Measurements from ENCODE around the gene MMP14.
"Not testable (repeated sequence)": the region's sequence is repeated elsewhere in the genome, so short reads cannot be mapped to it uniquely, and the experiment has no call there.

The MMP14 gene

GRCh38 chr14:22814941-22815713 is 21.3 kb upstream of the MMP14 start, which contains the start of gene SLC7A7:
TSS of gene SLC7A7 (minus strand) at chr14:22815435. CDS start at chr14:22813398, 2,037 bp downstream.
- DNase-seq: no peak

GRCh38 chr14:22819151-22819988 is 17.0 kb upstream of the MMP14 start:
- DNase-seq: no peak

- DNase-seq: no peak
Observed at GRCh38 chr14:22820731-22821130, 15.7 kb upstream of the MMP14 start.

DNA sequence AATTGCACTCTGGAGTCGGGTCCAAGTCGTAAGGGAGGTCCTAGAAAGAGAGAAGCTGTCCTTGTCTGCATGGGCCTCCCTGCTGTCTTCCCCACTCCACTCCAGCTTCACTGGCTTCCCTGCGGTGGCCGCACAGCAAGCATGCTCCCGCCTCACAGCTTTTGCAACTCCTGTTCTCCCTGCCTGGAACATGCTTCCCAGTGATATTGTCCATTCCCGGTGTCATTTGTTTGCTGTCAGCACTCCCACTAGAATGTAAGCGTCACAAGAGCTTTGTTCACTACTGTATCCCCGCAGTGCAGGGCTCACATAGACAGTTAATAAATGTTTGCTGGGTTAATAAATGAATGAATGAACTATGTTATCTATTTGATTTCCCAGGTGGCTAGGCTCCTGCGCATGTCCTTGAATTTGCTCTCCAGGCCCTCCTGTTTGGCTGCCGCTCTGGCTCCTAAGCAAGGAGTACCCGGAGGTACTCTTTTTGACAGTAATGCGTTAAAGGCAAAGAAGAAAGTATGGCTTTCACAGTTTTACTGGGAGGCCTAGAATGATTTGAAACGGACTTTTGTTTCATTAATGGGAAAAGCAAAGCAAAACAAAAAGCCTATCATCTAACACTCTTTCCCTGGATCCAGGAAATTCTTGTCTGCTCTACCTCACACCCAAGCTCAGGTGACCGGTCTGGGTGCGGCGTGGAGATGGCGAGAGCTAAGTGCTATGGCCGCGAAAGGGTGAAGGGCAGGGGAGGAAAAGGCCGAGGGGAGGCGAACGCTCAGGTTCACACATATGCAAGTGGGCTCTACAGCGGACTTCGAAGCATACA is 15.0 kb upstream of the MMP14 start:
- DNase-seq: no peak

DNA sequence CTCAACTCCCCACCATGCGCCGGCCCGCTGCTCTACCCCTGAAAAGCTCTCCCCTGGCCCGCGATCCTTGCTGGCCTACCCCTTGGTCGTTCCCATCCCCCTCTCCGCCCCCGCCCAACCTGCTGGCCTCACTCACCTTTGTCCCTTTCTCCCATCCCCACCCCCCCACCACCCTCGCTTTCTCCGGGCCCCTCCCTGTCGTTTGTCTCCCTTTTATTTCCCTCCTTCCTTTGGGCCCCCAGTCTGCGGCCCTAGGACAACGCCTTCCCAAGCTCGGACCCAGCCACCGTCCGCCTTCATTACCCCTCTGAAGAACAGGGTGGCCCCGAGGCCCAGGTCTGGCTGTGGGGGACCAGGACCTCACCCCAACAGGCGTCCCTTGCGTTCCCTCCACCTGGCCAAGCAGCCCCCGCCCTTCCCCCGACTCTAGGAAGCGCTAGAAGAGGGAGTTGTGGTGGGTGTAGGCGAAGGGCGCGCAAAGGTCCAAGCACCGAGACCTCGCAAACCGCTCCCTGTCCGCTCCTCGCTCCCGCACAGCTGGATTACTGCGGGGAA is 14.3 kb upstream of the MMP14 start:
- DNase-seq: no peak

DNA sequence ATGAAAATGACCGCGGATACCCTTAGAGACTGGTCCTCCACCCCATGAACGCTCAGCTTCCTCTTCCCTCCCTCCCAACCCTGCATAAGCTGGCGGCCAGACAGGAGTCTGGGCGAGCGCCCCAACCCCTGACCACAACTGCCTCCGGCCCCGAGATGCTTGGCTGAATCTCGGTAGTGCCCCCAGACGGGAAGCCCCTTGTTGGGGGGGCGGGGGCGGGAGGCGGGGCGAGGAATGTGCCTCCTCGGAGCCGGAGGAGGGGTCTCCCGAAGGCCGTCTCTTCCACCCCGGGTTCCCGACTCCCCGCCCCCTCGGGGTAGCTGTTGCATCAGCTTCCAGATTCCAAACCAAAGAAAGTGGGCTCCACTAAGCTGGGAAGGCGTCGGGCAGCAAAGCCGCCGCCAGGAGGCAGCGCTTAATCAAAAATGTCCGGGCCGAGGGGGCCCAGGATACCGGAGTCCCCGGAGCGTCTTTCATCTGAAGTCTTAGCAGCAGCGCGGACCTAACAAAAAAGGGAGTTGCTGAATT is 13.8 kb upstream of the MMP14 start:
- DNase-seq: peak; percentile 81

- peak; percentile 39 for DNase-seq
Observed at GRCh38 chr14:22824711-22825359, 11.6 kb upstream of the MMP14 start.

GRCh38 chr14:22829076-22829660 is 7.2 kb upstream of the MMP14 start:
- not testable (repeated sequence) for DNase-seq

DNA sequence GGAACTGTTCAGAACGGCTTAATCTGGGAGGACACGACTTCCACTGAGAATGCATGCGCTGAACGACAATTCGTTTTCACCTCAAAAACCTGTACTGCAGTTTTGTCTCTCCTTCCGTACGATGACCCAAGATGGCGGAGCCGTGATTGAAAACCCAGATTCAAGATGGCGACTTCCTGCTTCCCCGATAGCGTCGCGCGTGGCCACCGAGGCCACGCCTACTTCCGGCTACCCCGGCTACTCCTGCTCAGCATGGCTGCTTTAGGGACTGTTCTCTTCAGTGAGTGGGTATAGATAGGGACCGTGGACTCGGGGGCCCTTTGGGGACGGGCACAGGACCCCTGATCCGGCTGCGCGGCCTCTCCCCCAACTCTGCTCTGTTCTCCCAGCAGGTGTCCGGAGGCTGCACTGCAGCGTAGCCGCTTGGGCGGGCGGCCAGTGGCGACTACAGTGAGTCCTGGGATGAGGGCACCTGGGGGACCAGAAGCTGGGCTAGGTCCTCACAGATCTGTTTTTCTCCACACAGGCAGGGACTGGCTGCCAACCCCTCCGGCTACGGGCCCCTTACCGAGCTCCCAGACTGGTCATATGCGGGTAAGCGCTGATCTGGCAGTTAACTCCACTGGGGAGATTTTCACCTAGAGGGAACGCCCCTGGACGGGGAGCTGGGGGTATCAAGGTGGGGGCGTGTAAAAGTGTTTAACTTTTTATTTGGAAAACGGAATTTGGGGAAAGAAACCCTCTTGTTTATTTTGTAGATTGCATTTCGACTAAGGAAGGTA is 6.5 kb upstream of the MMP14 start, which contains the start of gene MRPL52:
Gene MRPL52 (plus strand): TSS at position 227 of the 782 bp plus-strand sequence. CDS start 26 bp downstream, at position 253.
- peak; percentile 94 for DNase-seq

GRCh38 chr14:22830443-22831010 is 5.9 kb upstream of the MMP14 start:
- no peak for DNase-seq

DNA sequence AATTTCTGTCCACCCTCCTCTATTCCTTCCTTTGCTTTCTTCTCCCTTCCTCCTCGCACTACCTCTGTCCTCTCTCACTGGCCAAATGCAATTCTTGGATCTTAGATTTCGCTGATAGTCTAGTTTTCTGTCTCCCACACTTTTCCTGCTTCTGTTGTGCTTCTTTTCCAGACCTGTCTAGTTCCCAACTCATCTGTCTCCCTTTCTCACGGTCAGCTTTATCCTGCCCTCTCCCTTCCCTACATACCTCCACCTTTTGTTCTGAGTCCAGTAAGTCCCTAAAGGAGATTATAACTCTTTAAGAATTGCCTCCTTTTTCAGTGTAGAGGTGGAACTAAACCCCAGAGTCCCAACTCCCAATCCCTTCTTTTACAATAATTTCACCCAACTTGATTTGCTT is 880 bp upstream of the MMP14 start:
- no peak for DNase-seq

- peak; percentile 34 for DNase-seq
Observed at GRCh38 chr14:22837114-22837749, 847 bp downstream of the MMP14 start.

DNA sequence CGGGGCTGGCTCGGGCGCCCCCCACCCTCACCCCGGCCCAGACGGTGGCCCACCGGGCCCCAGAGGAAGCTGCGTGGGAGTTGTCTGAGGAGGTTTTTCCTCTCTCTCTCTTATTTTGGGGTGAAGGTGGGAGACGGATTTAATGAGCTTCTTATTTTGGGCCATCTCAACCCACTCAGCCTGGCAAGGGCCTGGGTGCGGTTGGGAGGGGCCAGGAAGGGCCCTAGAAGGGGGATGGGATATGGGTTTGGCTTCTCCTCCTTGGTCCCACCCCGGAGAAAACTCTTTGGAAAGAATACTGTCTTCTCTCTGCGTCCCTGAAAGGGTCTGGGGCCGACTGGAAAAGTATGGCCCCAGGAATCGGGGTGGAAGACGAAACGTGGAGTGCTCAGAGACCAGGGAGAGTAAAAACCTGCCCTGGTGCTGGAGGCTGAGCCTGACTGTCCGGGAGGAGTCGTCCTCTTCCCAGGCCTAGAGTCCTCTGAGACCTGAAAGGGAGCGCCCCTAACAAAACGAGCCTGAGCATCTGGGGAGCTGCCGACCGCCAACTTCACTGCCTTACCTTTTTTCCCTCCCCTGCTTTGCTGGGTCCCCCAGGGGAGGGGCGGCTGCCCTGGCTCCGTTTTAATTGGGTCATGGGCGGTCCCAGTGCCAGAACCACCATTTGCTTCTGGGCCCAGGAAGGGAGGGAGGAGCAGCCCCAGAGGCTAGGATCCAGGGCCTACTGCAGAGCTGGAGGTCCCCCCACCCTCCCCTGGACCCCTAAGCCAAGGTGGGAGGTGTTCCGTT is 1.6 kb downstream of the MMP14 start:
- DNase-seq: no peak

DNA sequence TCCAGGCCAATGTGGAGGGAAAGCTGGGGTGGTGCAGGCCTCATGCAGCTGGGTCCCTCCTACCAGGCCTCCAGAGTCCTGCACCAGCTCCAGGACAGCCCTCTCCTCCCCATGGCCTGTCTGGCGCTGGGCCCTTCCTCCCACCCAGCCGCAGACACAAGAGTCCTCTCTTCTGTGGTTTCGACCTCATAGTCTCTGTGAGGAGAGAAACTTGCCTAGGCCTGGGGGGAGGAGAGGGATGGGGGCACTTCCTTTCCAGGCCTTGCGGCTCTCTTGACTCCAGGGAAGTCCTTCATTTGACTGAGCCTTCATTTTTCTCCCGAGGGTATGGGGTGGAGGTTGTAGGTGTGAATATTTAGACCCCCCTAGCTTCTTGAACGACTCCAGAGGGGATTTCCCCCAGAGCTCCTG is 2.3 kb downstream of the MMP14 start:
- DNase-seq: no peak

DNA sequence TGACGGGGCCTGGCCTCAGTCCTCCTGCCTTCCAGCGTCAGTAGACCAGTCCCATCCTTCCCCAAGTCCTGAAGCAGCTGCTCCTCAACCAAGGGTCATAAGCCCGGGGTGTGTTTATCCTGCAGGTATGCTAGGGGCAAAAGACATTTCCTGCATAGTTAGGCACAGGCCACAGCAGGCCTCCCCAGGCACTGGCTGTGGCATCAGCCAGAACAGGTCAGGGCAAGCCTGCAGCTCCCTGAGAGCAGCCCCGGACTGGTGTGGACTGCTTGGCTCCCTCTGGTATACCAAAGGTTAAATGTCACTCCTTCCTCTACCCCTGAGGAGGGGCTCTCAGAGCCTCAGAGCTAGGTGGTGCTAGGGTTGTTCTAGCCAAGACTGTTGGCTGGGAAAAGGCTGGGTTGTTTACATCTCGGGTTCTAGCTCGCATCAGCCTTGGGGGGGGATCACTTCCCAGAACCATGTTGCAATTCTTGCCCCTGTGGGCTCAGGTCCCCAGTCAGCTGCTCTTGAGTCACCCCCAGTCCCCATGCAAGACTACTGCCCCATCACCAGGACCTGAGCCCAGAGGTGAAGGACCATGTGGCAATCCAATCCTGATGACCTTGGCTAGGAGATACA is 2.9 kb downstream of the MMP14 start:
- no peak for DNase-seq

- DNase-seq: no peak
Observed at GRCh38 chr14:22841311-22841710, 4.9 kb downstream of the MMP14 start.

GRCh38 chr14:22841769-22842168 is 5.4 kb downstream of the MMP14 start:
- DNase-seq: no peak

Measured in CD4-positive, alpha-beta T cell treated with Interleukin-6 for 4 hours (primary cell).